ENCODE data around the gene RNF144B. TPM values are rescaled to one million over a fixed set of nuclear protein-coding genes. Genes with fewer than 3 reads are reported as not detected.

RNF144B gene
- total and polyA plus RNA-seq, 2 of the 13 experiments (the other 11 are each of a cell fraction or from before 2014, with no cell fraction given): 1.8 to 4.3 TPM

DNA sequence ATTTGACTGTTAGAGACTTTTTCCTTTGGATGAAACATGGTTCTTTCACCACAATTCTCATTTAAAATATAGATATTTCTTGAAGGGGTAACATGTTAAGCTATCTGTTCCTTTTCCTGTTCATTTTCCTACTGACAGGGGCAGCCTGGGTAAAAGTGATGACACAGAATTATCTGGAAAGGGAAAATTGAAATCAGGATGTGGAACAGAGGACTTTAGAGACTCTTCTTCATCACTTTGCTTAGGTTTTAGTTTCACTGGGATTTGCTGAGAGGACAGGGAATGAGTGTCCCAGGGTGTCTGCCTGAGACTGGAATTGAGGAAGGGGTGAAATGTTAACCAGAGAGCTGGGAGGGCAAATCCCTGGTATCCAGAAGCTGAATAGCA, 116.0 kb downstream of the RNF144B start:
- no TSS peak for BruUV-seq (replicated peaks)
- Histone ChIP-seq H3K79me2 (ENCODE audit: insufficient read depth, low read length) (no peaks in the 10 kb centered on the region), H4K20me1 (ENCODE audit: insufficient read depth, low read length) (no peaks in the 10 kb centered on the region), H3K4me3 (replicated peaks in 1 of 3; ENCODE audit: insufficient read depth in 1 of 3, low read depth in 2 of 3, low read length in 3 of 3) (peak overlapping the region; percentile 46 to 63 (median 61)), H3K27me3 (ENCODE audit: control insufficient read depth in 1 of 2, insufficient read depth in 2 of 2, low read length in 2 of 2) (peaks cover 0 to 3% of the 10 kb centered on the region in 2 experiments; a peak in 1 of 5 replicates), H3K4me2 (ENCODE audit: low read depth, low read length) (peak overlapping the region; percentile 86), H3K4me1 (ENCODE audit: insufficient read depth, low read length) (peaks cover 15% of the 10 kb centered on the region), H3K9ac (ENCODE audit: insufficient read depth, low read depth, low read length) (peak overlapping the region; percentile 46; the same call in 1 of the 2 replicates), H2AFZ (ENCODE audit: low read length) (peak overlapping the region; percentile 85), H3K27ac (ENCODE audit: extremely low read length, insufficient read depth, low read length) (no peak overlapping the region), H3K36me3 (replicated peaks in 1 of 2; ENCODE audit: control insufficient read depth in 1 of 2, insufficient read depth in 2 of 2, low read length in 2 of 2) (no peaks in the 10 kb centered on the region), H3K9me3 (ENCODE audit: low read length) (no peaks in the 10 kb centered on the region)
- no peak for DNase-seq (ENCODE audit: low spot score)
- in situ Hi-C loops (cut with HindIII; ENCODE audit: extremely low pct_ligation_motif_present, low pct_unique_long_range_greater_than_20kb): loop anchor here (5.0 kb wide), 1 partner anchor 176 kb away; no protein-coding TSS in a partner anchor
- peak; percentile 21 for FAIRE-seq
- no peak for ATAC-seq
- ChIA-PET POLR2A (interaction anchor here (0.7 to 1.3 kb wide), 3 partner anchors 35 to 239 kb away, joined by 3 to 4 read pairs (median 3); partner anchors contain the start of genes DEK and RNF144B), CTCF (ENCODE audit: low intra/inter-chr PET ratio, low total read pairs) (interaction anchor here (1.9 to 5.0 kb wide), 2 partner anchors 160 to 179 kb away, joined by 5 to 140 read pairs; no protein-coding TSS in a partner anchor)
- intact Hi-C loops (cut with micrococcal nuclease; ENCODE audit: unreplicated experiment): loop anchor here (1.0 to 10.0 kb wide), 2 partner anchors 116 to 1348 kb away; partner anchors contain the start of gene RNF144B
- TF ChIP-seq KDM2A (CRISPR knock-in tag; IDR thresholded peaks at IDR 0.05; ENCODE audit: borderline replicate concordance, low read depth) (no peak), LCORL (IDR thresholded peaks at IDR 0.05) (no peak), LCORL (CRISPR knock-in tag; IDR thresholded peaks at IDR 0.05) (0 out of 2 replicates have a peak, but pooled peaks have one; percentile 5), ZNF616 (CRISPR knock-in tag; IDR thresholded peaks at IDR 0.05; ENCODE audit: low read depth) (no peak), ZNF20 (CRISPR knock-in tag; IDR thresholded peaks at IDR 0.05) (0 out of 2 replicates have a peak, but pooled peaks have one; percentile 34), GTF3A (CRISPR knock-in tag; conservative IDR thresholded peaks at IDR 0.05) (no peak), IRF2 (CRISPR knock-in tag; IDR thresholded peaks at IDR 0.05) (peak; percentile 0; the same call in 1 of the 2 replicates), MAFF (IDR thresholded peaks at IDR 0.05; ENCODE audit: low read depth, low read length) (peak; percentile 28; the same call in 1 of the 2 replicates), ZNF75D (CRISPR knock-in tag; IDR thresholded peaks at IDR 0.05; ENCODE audit: borderline replicate concordance) (no peak), MAFK (conservative IDR thresholded peaks at IDR 0.05 in 1 of 2, IDR thresholded peaks at IDR 0.05 in 1 of 2; ENCODE audit: low read length in 2 of 2) (peak in 1 of 2 experiments; percentile 58; a peak in 3 of 4 replicates), CHD2 (IDR thresholded peaks at IDR 0.05; ENCODE audit: low read depth, low read length) (no peak), YEATS4 (CRISPR knock-in tag; IDR thresholded peaks at IDR 0.05; ENCODE audit: borderline replicate concordance) (peak; percentile 37; the same call in 1 of the 2 replicates)
- TF ChIP-seq, protein P1, sequence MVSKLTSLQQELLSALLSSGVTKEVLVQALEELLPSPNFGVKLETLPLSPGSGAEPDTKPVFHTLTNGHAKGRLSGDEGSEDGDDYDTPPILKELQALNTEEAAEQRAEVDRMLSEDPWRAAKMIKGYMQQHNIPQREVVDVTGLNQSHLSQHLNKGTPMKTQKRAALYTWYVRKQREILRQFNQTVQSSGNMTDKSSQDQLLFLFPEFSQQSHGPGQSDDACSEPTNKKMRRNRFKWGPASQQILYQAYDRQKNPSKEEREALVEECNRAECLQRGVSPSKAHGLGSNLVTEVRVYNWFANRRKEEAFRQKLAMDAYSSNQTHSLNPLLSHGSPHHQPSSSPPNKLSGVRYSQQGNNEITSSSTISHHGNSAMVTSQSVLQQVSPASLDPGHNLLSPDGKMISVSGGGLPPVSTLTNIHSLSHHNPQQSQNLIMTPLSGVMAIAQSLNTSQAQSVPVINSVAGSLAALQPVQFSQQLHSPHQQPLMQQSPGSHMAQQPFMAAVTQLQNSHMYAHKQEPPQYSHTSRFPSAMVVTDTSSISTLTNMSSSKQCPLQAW (CRISPR knock-in tag; IDR thresholded peaks at IDR 0.05): no peak
- TF ChIP-seq, protein P2, sequence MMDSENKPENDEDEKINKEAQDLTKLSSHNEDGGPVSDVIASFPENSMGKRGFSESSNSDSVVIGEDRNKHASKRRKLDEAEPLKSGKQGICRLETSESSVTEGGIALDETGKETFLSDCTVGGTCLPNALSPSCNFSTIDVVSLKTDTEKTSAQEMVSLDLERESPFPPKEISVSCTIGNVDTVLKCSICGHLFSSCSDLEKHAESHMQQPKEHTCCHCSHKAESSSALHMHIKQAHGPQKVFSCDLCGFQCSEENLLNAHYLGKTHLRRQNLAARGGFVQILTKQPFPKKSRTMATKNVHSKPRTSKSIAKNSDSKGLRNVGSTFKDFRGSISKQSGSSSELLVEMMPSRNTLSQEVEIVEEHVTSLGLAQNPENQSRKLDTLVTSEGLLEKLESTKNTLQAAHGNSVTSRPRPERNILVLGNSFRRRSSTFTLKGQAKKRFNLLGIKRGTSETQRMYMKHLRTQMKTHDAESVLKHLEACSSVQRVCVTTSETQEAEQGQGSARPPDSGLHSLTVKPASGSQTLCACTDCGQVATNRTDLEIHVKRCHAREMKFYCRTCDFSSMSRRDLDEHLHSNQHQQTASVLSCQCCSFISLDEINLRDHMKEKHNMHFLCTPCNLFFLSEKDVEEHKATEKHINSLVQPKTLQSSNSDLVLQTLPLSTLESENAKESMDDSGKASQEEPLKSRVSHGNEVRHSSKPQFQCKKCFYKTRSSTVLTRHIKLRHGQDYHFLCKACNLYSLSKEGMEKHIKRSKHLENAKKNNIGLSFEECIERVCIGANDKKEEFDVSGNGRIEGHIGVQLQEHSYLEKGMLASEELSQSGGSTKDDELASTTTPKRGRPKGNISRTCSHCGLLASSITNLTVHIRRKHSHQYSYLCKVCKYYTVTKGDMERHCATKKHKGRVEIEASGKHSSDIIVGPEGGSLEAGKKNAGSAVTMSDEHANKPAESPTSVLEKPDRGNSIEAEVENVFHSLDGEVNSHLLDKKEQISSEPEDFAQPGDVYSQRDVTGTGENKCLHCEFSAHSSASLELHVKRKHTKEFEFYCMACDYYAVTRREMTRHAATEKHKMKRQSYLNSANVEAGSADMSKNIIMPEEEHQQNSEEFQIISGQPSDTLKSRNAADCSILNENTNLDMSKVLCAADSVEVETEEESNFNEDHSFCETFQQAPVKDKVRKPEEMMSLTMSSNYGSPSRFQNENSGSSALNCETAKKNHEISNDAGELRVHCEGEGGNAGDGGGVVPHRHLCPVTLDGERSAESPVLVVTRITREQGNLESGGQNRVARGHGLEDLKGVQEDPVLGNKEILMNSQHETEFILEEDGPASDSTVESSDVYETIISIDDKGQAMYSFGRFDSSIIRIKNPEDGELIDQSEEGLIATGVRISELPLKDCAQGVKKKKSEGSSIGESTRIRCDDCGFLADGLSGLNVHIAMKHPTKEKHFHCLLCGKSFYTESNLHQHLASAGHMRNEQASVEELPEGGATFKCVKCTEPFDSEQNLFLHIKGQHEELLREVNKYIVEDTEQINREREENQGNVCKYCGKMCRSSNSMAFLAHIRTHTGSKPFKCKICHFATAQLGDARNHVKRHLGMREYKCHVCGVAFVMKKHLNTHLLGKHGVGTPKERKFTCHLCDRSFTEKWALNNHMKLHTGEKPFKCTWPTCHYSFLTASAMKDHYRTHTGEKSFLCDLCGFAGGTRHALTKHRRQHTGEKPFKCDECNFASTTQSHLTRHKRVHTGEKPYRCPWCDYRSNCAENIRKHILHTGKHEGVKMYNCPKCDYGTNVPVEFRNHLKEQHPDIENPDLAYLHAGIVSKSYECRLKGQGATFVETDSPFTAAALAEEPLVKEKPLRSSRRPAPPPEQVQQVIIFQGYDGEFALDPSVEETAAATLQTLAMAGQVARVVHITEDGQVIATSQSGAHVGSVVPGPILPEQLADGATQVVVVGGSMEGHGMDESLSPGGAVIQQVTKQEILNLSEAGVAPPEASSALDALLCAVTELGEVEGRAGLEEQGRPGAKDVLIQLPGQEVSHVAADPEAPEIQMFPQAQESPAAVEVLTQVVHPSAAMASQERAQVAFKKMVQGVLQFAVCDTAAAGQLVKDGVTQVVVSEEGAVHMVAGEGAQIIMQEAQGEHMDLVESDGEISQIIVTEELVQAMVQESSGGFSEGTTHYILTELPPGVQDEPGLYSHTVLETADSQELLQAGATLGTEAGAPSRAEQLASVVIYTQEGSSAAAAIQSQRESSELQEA (CRISPR knock-in tag; IDR thresholded peaks at IDR 0.05; ENCODE audit: not compliant biosample characterization): no peak
